Astrocyte (in vitro differentiated cells and primary cell): ENCODE results near the gene CLEC16A.

Experiments used
- EZH2 ChIP-seq: IDR thresholded peaks from 2 replicates; pipeline ENCODE4 v1.6.1; 2012; ENCODE audit warnings: mild to moderate bottlenecking, low read length, inconsistent platforms; ENCODE audit not compliant: insufficient read depth
- TF ChIP-seq, protein P1 (sequence below): IDR thresholded peaks from 2 replicates; pipeline ENCODE4 v1.5.1; 2011; ENCODE audit warnings: low read depth, mild to moderate bottlenecking, inconsistent platforms, low read length, moderate library complexity; ENCODE audit not compliant: insufficient read depth

DNA sequence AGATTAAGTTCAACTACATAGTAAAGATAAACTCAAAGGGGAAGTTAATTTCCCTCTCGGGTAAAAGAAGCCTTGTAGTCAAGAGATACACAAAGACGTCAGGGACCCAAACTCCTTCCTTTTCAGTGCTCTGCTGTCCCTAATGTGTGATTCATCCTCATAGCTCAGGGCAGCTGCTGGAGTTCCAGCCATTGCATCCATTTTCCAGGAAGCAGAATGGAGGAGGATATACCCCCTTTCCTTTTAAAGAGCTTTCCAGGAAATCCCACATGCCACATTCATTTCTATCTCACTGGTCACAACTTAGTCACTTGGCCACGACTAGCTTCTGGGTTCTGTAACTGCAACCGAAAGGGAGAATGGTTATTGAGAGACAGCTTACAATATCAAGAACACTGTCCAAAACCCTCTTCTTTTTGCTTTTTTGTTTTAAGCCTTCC, 216.3 kb downstream of the CLEC16A start:
- TF ChIP-seq, protein P1, sequence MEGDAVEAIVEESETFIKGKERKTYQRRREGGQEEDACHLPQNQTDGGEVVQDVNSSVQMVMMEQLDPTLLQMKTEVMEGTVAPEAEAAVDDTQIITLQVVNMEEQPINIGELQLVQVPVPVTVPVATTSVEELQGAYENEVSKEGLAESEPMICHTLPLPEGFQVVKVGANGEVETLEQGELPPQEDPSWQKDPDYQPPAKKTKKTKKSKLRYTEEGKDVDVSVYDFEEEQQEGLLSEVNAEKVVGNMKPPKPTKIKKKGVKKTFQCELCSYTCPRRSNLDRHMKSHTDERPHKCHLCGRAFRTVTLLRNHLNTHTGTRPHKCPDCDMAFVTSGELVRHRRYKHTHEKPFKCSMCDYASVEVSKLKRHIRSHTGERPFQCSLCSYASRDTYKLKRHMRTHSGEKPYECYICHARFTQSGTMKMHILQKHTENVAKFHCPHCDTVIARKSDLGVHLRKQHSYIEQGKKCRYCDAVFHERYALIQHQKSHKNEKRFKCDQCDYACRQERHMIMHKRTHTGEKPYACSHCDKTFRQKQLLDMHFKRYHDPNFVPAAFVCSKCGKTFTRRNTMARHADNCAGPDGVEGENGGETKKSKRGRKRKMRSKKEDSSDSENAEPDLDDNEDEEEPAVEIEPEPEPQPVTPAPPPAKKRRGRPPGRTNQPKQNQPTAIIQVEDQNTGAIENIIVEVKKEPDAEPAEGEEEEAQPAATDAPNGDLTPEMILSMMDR, result no peak
- TF ChIP-seq EZH2, result no peak
